ENCODE measurements around the gene GPR152. TPM values are rescaled to one million over a fixed set of nuclear protein-coding genes. Genes with fewer than 3 reads are reported as not detected.

Gene GPR152
- total RNA-seq, 1 experiment from 2014 or later = not detected

- no peaks in the 10 kb centered on the region for H3K4me1 Mint-ChIP-seq (ENCODE audit: low read depth, unreplicated experiment)
- peak overlapping the region; percentile 16 for H3K27ac Mint-ChIP-seq (ENCODE audit: unreplicated experiment)
- no peaks in the 10 kb centered on the region for H3K9me3 ChIP-seq
- CTCF ChIA-PET = no interaction called here
- no peak for DNase-seq
- TF ChIP-seq CTCF (IDR thresholded peaks at IDR 0.05; ENCODE audit: insufficient read depth in 1 of 2, low read depth in 1 of 2, low read length in 1 of 2, severe bottlenecking in 1 of 2, unreplicated experiment in 1 of 2) = no peak
- no peaks in the 10 kb centered on the region for H3K27me3 Mint-ChIP-seq (ENCODE audit: insufficient read depth, unreplicated experiment)
- no peak overlapping the region for H3K4me3 Mint-ChIP-seq (ENCODE audit: unreplicated experiment)
- intact Hi-C loops (cut with micrococcal nuclease; ENCODE audit: unreplicated experiment) = no loop called here
- H3K4me1 ChIP-seq = no peaks in the 10 kb centered on the region
- H3K4me3 ChIP-seq (ENCODE audit: low read depth, low read length) = no peak overlapping the region
- H3K36me3 ChIP-seq (ENCODE audit: control insufficient read depth, insufficient read depth, low read length) = peaks cover 18% of the 10 kb centered on the region
- BruUV-seq (replicated peaks) = no TSS peak
- POLR2A ChIA-PET = no interaction called here
- H3K27me3 ChIP-seq (replicated peaks; ENCODE audit: control insufficient read depth, insufficient read depth, low read length) = no peaks in the 10 kb centered on the region
- H3K9me3 Mint-ChIP-seq (ENCODE audit: unreplicated experiment) = no peaks in the 10 kb centered on the region
- H3K36me3 Mint-ChIP-seq (ENCODE audit: insufficient read depth, unreplicated experiment) = peaks cover 82% of the 10 kb centered on the region
Measured at GRCh38 chr11:67435031-67435726, 17.4 kb downstream of the GPR152 start.

GRCh38 chr11:67434395-67434881 lies 18.1 kb downstream of the GPR152 start:
- H3K36me3 Mint-ChIP-seq (ENCODE audit: insufficient read depth, unreplicated experiment) = peaks cover 77% of the 10 kb centered on the region
- Histone ChIP-seq H3K4me1 (peaks cover under 1% of the 10 kb centered on the region; the same call in 1 of the 2 replicates), H3K9me3 (no peaks in the 10 kb centered on the region), H3K4me3 (ENCODE audit: low read depth, low read length) (no peak overlapping the region), H3K27me3 (replicated peaks; ENCODE audit: control insufficient read depth, insufficient read depth, low read length) (no peaks in the 10 kb centered on the region), H3K36me3 (ENCODE audit: control insufficient read depth, insufficient read depth, low read length) (peaks cover 17% of the 10 kb centered on the region)
- H3K27ac Mint-ChIP-seq (ENCODE audit: unreplicated experiment) = no peak overlapping the region
- CTCF ChIA-PET = no interaction called here
- DNase-seq = no peak
- H3K27me3 Mint-ChIP-seq (ENCODE audit: insufficient read depth, unreplicated experiment) = no peaks in the 10 kb centered on the region
- BruUV-seq (replicated peaks) = no TSS peak
- TF ChIP-seq CTCF (IDR thresholded peaks at IDR 0.05; ENCODE audit: insufficient read depth in 1 of 2, low read depth in 1 of 2, low read length in 1 of 2, severe bottlenecking in 1 of 2, unreplicated experiment in 1 of 2) = no peak
- POLR2A ChIA-PET = no interaction called here
- H3K9me3 Mint-ChIP-seq (ENCODE audit: unreplicated experiment) = no peaks in the 10 kb centered on the region
- H3K4me1 Mint-ChIP-seq (ENCODE audit: low read depth, unreplicated experiment) = no peaks in the 10 kb centered on the region
- no peak overlapping the region for H3K4me3 Mint-ChIP-seq (ENCODE audit: unreplicated experiment)
- intact Hi-C loops (cut with micrococcal nuclease; ENCODE audit: unreplicated experiment) = no loop called here

- CTCF ChIA-PET = no interaction called here
- peaks cover 17% of the 10 kb centered on the region for H3K36me3 ChIP-seq (ENCODE audit: control insufficient read depth, insufficient read depth, low read length)
- Mint-ChIP-seq H3K27ac (ENCODE audit: unreplicated experiment) (no peak overlapping the region), H3K4me3 (ENCODE audit: unreplicated experiment) (no peak overlapping the region), H3K4me1 (ENCODE audit: low read depth, unreplicated experiment) (no peaks in the 10 kb centered on the region), H3K36me3 (ENCODE audit: insufficient read depth, unreplicated experiment) (peaks cover 76% of the 10 kb centered on the region), H3K9me3 (ENCODE audit: unreplicated experiment) (no peaks in the 10 kb centered on the region), H3K27me3 (ENCODE audit: insufficient read depth, unreplicated experiment) (no peaks in the 10 kb centered on the region)
- H3K9me3 ChIP-seq = no peaks in the 10 kb centered on the region
- no peaks in the 10 kb centered on the region for H3K27me3 ChIP-seq (replicated peaks; ENCODE audit: control insufficient read depth, insufficient read depth, low read length)
- peaks cover 4% of the 10 kb centered on the region; the same call in 1 of the 2 replicates for H3K4me1 ChIP-seq
- intact Hi-C loops (cut with micrococcal nuclease; ENCODE audit: unreplicated experiment) = no loop called here
- POLR2A ChIA-PET = interaction anchor here (0.6 kb wide), 1 partner anchor 32 kb away, joined by 6 read pairs; the partner anchor contains the start of gene PPP1CA
- DNase-seq = no peak
- TF ChIP-seq CTCF (IDR thresholded peaks at IDR 0.05; ENCODE audit: insufficient read depth in 1 of 2, low read depth in 1 of 2, low read length in 1 of 2, severe bottlenecking in 1 of 2, unreplicated experiment in 1 of 2) = no peak
- H3K4me3 ChIP-seq (ENCODE audit: low read depth, low read length) = no peak overlapping the region
- BruUV-seq (replicated peaks) = no TSS peak
Measured at GRCh38 chr11:67433536-67434394, 18.8 kb downstream of the GPR152 start.

Measured in Caco-2 (cell line).